ENCODE measurements around the gene C1orf226.
A peak's percentile ranks its signal among the peaks of the same experiment; 100 is the strongest.

DNA sequence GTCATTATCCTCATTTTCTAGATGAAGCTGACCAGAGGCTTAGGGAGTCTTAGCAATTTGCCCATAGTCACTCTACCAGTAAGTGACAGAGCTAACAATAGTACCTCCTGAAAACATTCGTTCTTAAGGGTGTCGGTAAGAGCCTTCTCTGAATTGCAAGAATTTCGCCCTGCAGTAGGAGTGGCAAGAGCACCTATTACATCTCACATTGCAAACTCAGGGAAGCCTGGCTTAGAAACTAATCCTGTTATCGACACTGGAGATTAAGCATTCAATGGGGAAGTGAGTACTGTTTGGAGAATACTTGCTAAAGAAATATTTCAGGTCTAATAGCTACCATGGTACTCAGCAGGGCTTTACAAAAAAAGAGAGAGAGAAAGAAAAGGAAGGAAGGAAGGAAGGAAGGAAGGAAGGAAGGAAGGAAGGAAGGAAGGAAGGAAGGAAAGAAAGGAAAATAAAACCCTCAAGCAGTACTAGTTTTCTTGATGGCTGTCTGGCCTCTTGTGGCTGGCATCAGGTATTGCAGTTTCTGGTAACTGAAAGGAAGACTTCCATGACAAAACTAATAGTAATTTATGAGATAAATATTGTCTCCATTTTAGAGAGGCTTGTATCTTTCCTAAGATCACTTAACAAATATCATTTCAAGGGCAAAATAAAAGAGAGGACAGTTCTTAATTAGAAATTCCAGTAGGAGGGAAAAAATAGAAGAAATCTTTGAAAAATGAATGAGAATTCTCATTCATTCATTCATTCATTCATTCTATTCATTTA lies 10.4 kb downstream of the C1orf226 start:
- TF ChIP-seq POLR2A (IDR thresholded peaks at IDR 0.05) = no peak
- TF ChIP-seq, protein P1, sequence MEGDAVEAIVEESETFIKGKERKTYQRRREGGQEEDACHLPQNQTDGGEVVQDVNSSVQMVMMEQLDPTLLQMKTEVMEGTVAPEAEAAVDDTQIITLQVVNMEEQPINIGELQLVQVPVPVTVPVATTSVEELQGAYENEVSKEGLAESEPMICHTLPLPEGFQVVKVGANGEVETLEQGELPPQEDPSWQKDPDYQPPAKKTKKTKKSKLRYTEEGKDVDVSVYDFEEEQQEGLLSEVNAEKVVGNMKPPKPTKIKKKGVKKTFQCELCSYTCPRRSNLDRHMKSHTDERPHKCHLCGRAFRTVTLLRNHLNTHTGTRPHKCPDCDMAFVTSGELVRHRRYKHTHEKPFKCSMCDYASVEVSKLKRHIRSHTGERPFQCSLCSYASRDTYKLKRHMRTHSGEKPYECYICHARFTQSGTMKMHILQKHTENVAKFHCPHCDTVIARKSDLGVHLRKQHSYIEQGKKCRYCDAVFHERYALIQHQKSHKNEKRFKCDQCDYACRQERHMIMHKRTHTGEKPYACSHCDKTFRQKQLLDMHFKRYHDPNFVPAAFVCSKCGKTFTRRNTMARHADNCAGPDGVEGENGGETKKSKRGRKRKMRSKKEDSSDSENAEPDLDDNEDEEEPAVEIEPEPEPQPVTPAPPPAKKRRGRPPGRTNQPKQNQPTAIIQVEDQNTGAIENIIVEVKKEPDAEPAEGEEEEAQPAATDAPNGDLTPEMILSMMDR (IDR thresholded peaks at IDR 0.05) = peak; percentile 50 to 88 (median 67)

Measured in thyroid gland (tissue), 4 donors.